Skeletal muscle tissue (tissue), 4 donors: Measurements from ENCODE around the gene SLC7A7. TPM values are rescaled to one million over a fixed set of nuclear protein-coding genes. Genes with fewer than 3 reads are reported as not detected.
"Not testable (repeated sequence)": the region's sequence is repeated elsewhere in the genome, so short reads cannot be mapped to it uniquely, and the experiment has no call there.

Experiments used
- H3K27ac ChIP-seq: one replicate; pipeline ENCODE4 v1.7.0; 2013; ENCODE audit warnings: mild to moderate bottlenecking, low read depth, low read length, inconsistent platforms
- H3K27me3 ChIP-seq, 3 donors: one replicate each; pipeline ENCODE4 v1.7.0; 2013; ENCODE audit warnings: low read length in 3 of 3; ENCODE audit not compliant: control insufficient read depth in 3 of 3, insufficient read depth in 3 of 3
- H3K36me3 ChIP-seq, 3 donors: one replicate each; pipeline ENCODE4 v1.7.0; 2013; ENCODE audit warnings: low read length in 3 of 3; ENCODE audit not compliant: control insufficient read depth in 3 of 3, insufficient read depth in 3 of 3
- H3K4me1 ChIP-seq, 3 donors: one replicate each; pipeline ENCODE4 v1.7.0; 2013; ENCODE audit warnings: low read length in 3 of 3, mild to moderate bottlenecking in 3 of 3; ENCODE audit not compliant: control insufficient read depth in 3 of 3, insufficient read depth in 3 of 3
- H3K4me3 ChIP-seq, 3 donors: one replicate each; pipeline ENCODE4 v1.7.0; 2013; ENCODE audit warnings: low read length in 3 of 3
- H3K9ac ChIP-seq, 3 donors: one replicate each; pipeline ENCODE4 v1.7.0; 2013; ENCODE audit warnings: low read length in 3 of 3, mild to moderate bottlenecking in 3 of 3, moderate library complexity in 2 of 3, low read depth in 1 of 3
- H3K9me3 ChIP-seq, 3 donors: one replicate each; pipeline ENCODE4 v1.7.0; 2013; ENCODE audit warnings: low read length in 3 of 3; ENCODE audit not compliant: control insufficient read depth in 3 of 3
- total RNA-seq: library from RNA; depleted of rRNA; stranded (reverse); fragments of >200 nt; gene quantifications from one replicate; pipeline ENCODE4 v1.2.3, GENCODE V29; 2014
- donor health status: Osteomylitis.

The SLC7A7 gene
- total RNA-seq, 1 donor from 2014 or later: 15.1 TPM

- no peaks in the 10 kb centered on the region for H3K9me3 ChIP-seq
- H3K4me1 ChIP-seq: no peaks in the 10 kb centered on the region
- H3K27me3 ChIP-seq: no peaks in the 10 kb centered on the region
- no peak overlapping the region for H3K4me3 ChIP-seq
- no peak overlapping the region for H3K27ac ChIP-seq
- no peaks in the 10 kb centered on the region for H3K36me3 ChIP-seq
- no peak overlapping the region for H3K9ac ChIP-seq
Observed at GRCh38 chr14:22807432-22808087, 7.7 kb downstream of the SLC7A7 start.

DNA sequence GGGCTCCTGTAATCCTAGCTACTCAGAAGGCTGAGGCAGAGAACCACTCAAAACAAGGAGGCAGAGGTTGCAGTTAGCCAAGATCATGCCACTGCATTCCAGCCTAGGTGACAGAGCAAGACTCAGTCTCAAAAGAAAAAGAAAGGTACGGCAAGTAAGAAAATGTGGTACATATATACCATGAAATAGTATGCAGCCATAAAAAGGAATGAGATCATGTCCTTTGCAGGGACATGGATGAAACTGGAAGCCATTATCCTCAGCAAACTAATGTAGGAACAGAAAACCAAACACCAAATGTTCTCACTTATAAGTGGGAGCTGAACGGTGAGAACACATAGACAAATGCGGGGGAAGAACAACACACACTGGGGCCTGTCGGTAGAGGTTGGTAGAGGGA, 10.0 kb downstream of the SLC7A7 start:
- not testable (repeated sequence) for H3K27me3 ChIP-seq, H3K4me3 ChIP-seq, H3K27ac ChIP-seq, H3K9me3 ChIP-seq, H3K36me3 ChIP-seq, H3K4me1 ChIP-seq, H3K9ac ChIP-seq

DNA sequence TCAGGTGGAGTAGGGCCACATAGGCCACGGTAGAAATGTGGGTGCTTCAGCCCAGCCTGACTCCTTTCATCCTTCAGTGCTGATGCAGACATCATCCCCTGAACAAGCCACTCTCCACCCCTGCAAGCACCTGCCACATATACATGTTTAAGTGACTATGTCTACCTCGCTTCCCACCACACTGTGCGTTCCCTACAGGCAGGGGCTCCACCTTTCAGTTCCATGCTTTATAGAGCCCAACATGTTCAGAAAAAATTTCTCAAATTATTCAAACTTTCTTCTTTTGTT, 11.6 kb downstream of the SLC7A7 start:
- Histone ChIP-seq H3K36me3 (no peaks in the 10 kb centered on the region), H3K27me3 (no peaks in the 10 kb centered on the region), H3K27ac (no peak overlapping the region), H3K9me3 (no peaks in the 10 kb centered on the region), H3K4me1 (no peaks in the 10 kb centered on the region), H3K9ac (no peak overlapping the region), H3K4me3 (no peak overlapping the region)

GRCh38 chr14:22802860-22803686, 12.2 kb downstream of the SLC7A7 start:
- no peaks in the 10 kb centered on the region for H3K36me3 ChIP-seq
- H3K4me3 ChIP-seq: no peak overlapping the region
- H3K4me1 ChIP-seq: no peaks in the 10 kb centered on the region
- H3K9me3 ChIP-seq: no peaks in the 10 kb centered on the region
- no peaks in the 10 kb centered on the region for H3K27me3 ChIP-seq
- H3K9ac ChIP-seq: no peak overlapping the region
- H3K27ac ChIP-seq: no peak overlapping the region

- Histone ChIP-seq H3K4me3 (no peak overlapping the region), H3K9me3 (no peaks in the 10 kb centered on the region), H3K9ac (no peak overlapping the region), H3K27me3 (no peaks in the 10 kb centered on the region), H3K27ac (no peak overlapping the region), H3K36me3 (no peaks in the 10 kb centered on the region), H3K4me1 (no peaks in the 10 kb centered on the region)
Observed at GRCh38 chr14:22801716-22802115, 13.5 kb downstream of the SLC7A7 start.

GRCh38 chr14:22800346-22800745, 14.9 kb downstream of the SLC7A7 start:
- Histone ChIP-seq H3K4me3 (no peak overlapping the region), H3K27ac (no peak overlapping the region), H3K4me1 (no peaks in the 10 kb centered on the region), H3K27me3 (peaks cover 0 to 3% (median 0%) of the 10 kb centered on the region in 3 donors), H3K36me3 (no peaks in the 10 kb centered on the region), H3K9me3 (no peaks in the 10 kb centered on the region), H3K9ac (no peak overlapping the region)

DNA sequence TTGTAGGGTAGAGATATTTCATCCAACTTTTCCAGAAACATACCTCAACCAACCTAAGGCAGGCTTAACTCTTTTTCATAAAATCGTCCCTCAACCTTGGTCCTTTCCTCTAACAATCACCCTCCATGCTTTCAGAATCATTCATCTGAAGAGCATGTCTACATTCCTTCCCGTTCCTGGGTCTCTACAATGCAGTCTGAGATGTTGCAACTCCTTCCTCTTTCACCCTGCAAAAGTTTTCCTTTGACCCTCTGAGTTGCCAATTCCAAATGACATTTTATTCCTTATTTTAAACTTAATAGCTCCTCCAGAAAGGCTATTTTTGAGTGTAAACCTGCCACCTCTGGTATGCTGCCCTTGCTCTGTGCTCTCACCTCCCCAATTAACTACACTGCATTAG, 16.7 kb downstream of the SLC7A7 start:
- H3K4me1 ChIP-seq: no peaks in the 10 kb centered on the region
- peaks cover 0 to 3% (median 0%) of the 10 kb centered on the region in 3 donors for H3K27me3 ChIP-seq
- no peaks in the 10 kb centered on the region for H3K36me3 ChIP-seq
- no peak overlapping the region for H3K9ac ChIP-seq
- H3K9me3 ChIP-seq: no peaks in the 10 kb centered on the region
- no peak overlapping the region for H3K4me3 ChIP-seq
- no peak overlapping the region for H3K27ac ChIP-seq

DNA sequence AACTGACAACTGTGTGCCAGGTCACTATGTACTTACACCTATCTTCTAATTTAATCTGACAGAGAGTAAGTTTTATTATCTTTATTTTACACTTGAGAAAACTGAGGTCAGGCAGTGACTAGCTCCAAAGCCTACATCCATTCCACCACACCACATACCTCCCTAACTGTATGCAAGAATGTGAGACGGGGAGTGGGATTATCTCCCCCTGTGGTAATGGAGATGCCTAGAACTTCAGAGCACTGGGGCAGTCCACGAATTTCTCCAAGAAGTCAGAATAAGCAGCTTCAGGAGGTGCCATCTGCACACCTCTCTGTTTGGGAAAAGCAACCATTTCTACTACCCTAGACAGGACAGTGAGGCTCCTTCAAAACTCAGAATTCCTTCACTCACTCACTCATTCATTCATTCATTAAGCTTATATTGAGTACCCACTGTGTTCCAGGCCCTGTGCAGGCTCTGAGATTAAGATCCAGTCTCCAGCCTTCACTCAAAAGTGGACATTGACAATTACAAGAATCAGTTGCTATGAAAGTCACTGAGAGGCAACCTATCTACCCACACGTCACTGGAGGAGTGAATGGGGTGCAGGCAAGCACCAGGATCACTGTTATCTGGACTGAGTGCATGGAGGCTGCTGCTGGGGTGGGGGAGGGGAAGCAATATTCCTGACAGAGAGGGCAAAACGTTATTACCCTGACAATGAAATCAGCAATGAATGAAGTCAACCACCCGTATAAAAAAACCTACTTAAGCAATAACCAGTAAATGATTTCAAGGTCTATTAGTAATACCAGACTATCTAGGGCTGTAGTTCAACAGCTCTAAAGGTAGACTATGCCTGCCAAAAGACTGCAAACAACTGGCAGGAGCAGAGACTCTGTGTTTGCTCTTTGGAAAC, 18.0 kb downstream of the SLC7A7 start:
- Histone ChIP-seq H3K36me3 (no peaks in the 10 kb centered on the region), H3K9ac (no peak overlapping the region), H3K4me1 (no peaks in the 10 kb centered on the region), H3K27ac (no peak overlapping the region), H3K27me3 (peaks cover 0 to 3% (median 0%) of the 10 kb centered on the region in 3 donors), H3K4me3 (no peak overlapping the region), H3K9me3 (no peaks in the 10 kb centered on the region)

DNA sequence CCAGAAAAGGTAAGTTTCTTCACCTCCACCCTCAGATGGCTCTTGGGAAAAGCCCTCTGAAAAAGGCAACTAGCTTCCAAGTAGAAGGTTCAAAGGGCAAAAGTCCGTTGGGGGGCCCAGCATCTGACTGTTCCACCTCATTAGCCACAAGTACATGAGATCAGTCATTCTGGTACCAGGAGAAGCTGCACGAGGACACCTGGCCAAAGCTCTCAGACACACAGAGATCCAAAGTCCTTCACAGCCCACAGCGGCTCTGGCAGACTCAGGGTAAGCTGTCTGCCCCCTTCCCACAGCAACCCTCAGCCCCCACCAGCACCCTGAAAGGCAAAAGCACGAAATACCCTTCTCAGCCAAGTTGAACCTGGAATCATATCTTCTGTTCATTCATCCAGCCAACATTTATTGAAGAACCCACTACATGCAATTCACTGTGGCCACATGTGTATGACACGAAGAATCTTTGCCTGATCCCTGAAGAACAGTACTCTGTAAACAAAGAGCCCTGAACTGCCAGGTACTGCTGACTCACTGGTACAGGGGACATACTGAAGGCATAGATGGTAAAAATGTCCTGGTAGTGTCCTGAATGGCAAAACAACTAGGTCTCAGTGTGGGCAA, 19.0 kb downstream of the SLC7A7 start:
- Histone ChIP-seq H3K27me3 (peaks cover 0 to 3% (median 0%) of the 10 kb centered on the region in 3 donors), H3K36me3 (no peaks in the 10 kb centered on the region), H3K27ac (no peak overlapping the region), H3K9ac (no peak overlapping the region), H3K4me1 (peaks cover 0 to 2% (median 0%) of the 10 kb centered on the region in 3 donors), H3K4me3 (no peak overlapping the region), H3K9me3 (no peaks in the 10 kb centered on the region)
